H1 (cell line): Measurements from ENCODE around the gene COL25A1. TPM values are rescaled to one million over a fixed set of nuclear protein-coding genes. Genes with fewer than 3 reads are reported as not detected.

Experiments
- CTCF ChIA-PET: fragments of 300-600 bp; sonication (Branson Sonifier 250); formaldehyde crosslinking; loops from one replicate; lab custom pipeline; 2021; ENCODE audit not compliant: partially characterized antibody; lab: Charles Lee
- POLR2A ChIA-PET: fragments of 300-600 bp; sonication (Branson Sonifier 250); formaldehyde crosslinking; loops from one replicate; lab custom pipeline; 2021; ENCODE audit warnings: inconsistent platforms; ENCODE audit not compliant: partially characterized antibody; lab: Charles Lee
- DNase-seq, 2 experiments: peaks; one replicate each; pipeline versions ENCODE4 v3.0.0 to v3.0.0-alpha.2; 2010 to 2022; ENCODE audit warnings: low spot score in 2 of 2, low read depth in 1 of 2, mixed read lengths in 1 of 2
- FAIRE-seq: peaks from 2 replicates; lab custom pipeline; 2011; peaks lifted over from hg19 to GRCh38; lab: Jason Lieb, UNC
- H2AFZ ChIP-seq: 2 replicates; pipeline ENCODE4 v1.8.1; 2012; ENCODE audit warnings: low read length, inconsistent platforms
- H2AK5ac ChIP-seq: 2 replicates; pipeline ENCODE4 v1.6.1; 2013; ENCODE audit warnings: low read depth, low read length
- H2BK120ac ChIP-seq: replicated peaks from 2 replicates; pipeline ENCODE3; 2013; ENCODE audit warnings: low read depth, low read length, inconsistent platforms
- H2BK12ac ChIP-seq: 2 replicates; pipeline ENCODE4 v1.6.1; 2013; ENCODE audit warnings: low read depth, low read length
- H2BK15ac ChIP-seq: 2 replicates; pipeline ENCODE4 v1.6.1; 2013; ENCODE audit warnings: low read length
- H2BK20ac ChIP-seq: 2 replicates; pipeline ENCODE4 v1.6.1; 2013; ENCODE audit warnings: low read length
- H2BK5ac ChIP-seq: 2 replicates; pipeline ENCODE4 v1.6.1; 2013; ENCODE audit warnings: low read depth, low read length
- H3K14ac ChIP-seq: 2 replicates; pipeline ENCODE4 v1.6.1; 2013; ENCODE audit warnings: inconsistent platforms; ENCODE audit not compliant: insufficient read length
- H3K18ac ChIP-seq: 2 replicates; pipeline ENCODE4 v1.6.1; 2013; ENCODE audit warnings: low read length; ENCODE audit errors: extremely low read depth
- H3K23ac ChIP-seq: 2 replicates; pipeline ENCODE4 v1.6.1; 2013; ENCODE audit warnings: inconsistent platforms; ENCODE audit not compliant: insufficient read length
- H3K23me2 ChIP-seq: 2 replicates; pipeline ENCODE4 v1.6.1; 2013; ENCODE audit warnings: low read depth, low read length
- H3K27ac ChIP-seq: 2 replicates; pipeline ENCODE4 v1.6.1; 2011; ENCODE audit warnings: low read depth, low read length, inconsistent platforms
- H3K27me3 ChIP-seq, 4 experiments: replicated peaks in 1 of 4; 1 replicate in 1 of 4; 2 replicates in 3 of 4; pipeline versions ENCODE4 v1.6.1 to v1.8.1; 2011 to 2013; ENCODE audit warnings: low read length in 3 of 4, mild to moderate bottlenecking in 3 of 4, inconsistent platforms in 2 of 4, mixed read lengths in 2 of 4, moderate library complexity in 1 of 4; ENCODE audit not compliant: control insufficient read depth in 3 of 4, insufficient read depth in 3 of 4; ENCODE audit errors: extremely low read depth in 1 of 4
- H3K36me3 ChIP-seq, 4 experiments: 2 replicates each; pipeline versions ENCODE4 v1.6.1 to v1.8.1; 2011 to 2013; ENCODE audit warnings: mild to moderate bottlenecking in 4 of 4, low read length in 3 of 4, moderate library complexity in 2 of 4, control low read depth in 1 of 4, inconsistent platforms in 1 of 4; ENCODE audit not compliant: insufficient read depth in 4 of 4, control insufficient read depth in 2 of 4
- H3K4ac ChIP-seq: replicated peaks from 2 replicates; pipeline ENCODE3; 2013; ENCODE audit warnings: low read length, low read depth, mixed read lengths, inconsistent platforms; ENCODE audit not compliant: insufficient read length
- H3K4me1 ChIP-seq, 4 experiments: replicated peaks in 1 of 4; 1 replicate in 1 of 4; 2 replicates in 3 of 4; pipeline versions ENCODE4 v1.6.1 to v1.8.1; 2011 to 2013; ENCODE audit warnings: low read length in 3 of 4, inconsistent platforms in 2 of 4, mixed read lengths in 1 of 4; ENCODE audit not compliant: insufficient read depth in 4 of 4, control insufficient read depth in 3 of 4
- H3K4me2 ChIP-seq, 2 experiments: 2 replicates each; pipeline versions ENCODE4 v1.6.1 to v1.8.1; 2011 to 2013; ENCODE audit warnings: low read depth in 2 of 2, low read length in 2 of 2, control low read depth in 1 of 2, inconsistent platforms in 1 of 2, mild to moderate bottlenecking in 1 of 2; ENCODE audit not compliant: insufficient read depth in 1 of 2
- H3K4me3 ChIP-seq, 4 experiments: fragments of 200-600, 300-600 bp in 1 of 4; sonication (generic), shearing (Covaris generic), sonication (Bioruptor Twin) in 1 of 4; 2 replicates each; pipeline versions ENCODE4 v1.5.1 to v1.8.1; 2011 to 2016; ENCODE audit warnings: low read length in 4 of 4, low read depth in 3 of 4, control low read depth in 2 of 4, inconsistent platforms in 2 of 4, mild to moderate bottlenecking in 2 of 4, mixed read lengths in 1 of 4, moderate library complexity in 1 of 4; ENCODE audit not compliant: insufficient read depth in 2 of 4; ENCODE audit errors: extremely low read depth in 1 of 4
- H3K56ac ChIP-seq: replicated peaks from 2 replicates; pipeline ENCODE3; 2013; ENCODE audit warnings: low read depth, mild to moderate bottlenecking, mixed read lengths, low read length, inconsistent platforms; ENCODE audit not compliant: insufficient read length
- H3K79me1 ChIP-seq: 2 replicates; pipeline ENCODE4 v1.6.1; 2013; ENCODE audit warnings: low read depth, low read length, control low read depth
- H3K79me2 ChIP-seq, 2 experiments: 2 replicates each; pipeline versions ENCODE4 v1.6.1 to v1.8.1; 2012 to 2013; ENCODE audit warnings: low read length in 2 of 2, mild to moderate bottlenecking in 2 of 2, inconsistent platforms in 1 of 2; ENCODE audit not compliant: insufficient read depth in 2 of 2, control insufficient read depth in 1 of 2
- H3K9ac ChIP-seq, 4 experiments: replicated peaks in 1 of 4; 1 replicate in 1 of 4; 2 replicates in 3 of 4; pipeline versions ENCODE4 v1.6.1 to v1.8.1; 2011 to 2013; ENCODE audit warnings: low read depth in 3 of 4, low read length in 3 of 4, control low read depth in 2 of 4, mild to moderate bottlenecking in 2 of 4, moderate library complexity in 2 of 4, inconsistent platforms in 1 of 4; ENCODE audit errors: extremely low read depth in 1 of 4
- H3K9me3 ChIP-seq, 2 experiments: 2 replicates each; pipeline versions ENCODE4 v1.6.1 to v1.8.1; 2012 to 2013; ENCODE audit warnings: mild to moderate bottlenecking in 2 of 2, moderate library complexity in 2 of 2, control low read depth in 1 of 2, inconsistent platforms in 1 of 2, low read depth in 1 of 2, low read length in 1 of 2, mixed read lengths in 1 of 2; ENCODE audit not compliant: insufficient read depth in 2 of 2
- H4K20me1 ChIP-seq, 2 experiments: replicated peaks in 1 of 2; 2 replicates each; pipeline versions ENCODE3 to v1.8.1; 2011 to 2013; ENCODE audit warnings: inconsistent platforms in 2 of 2, low read length in 2 of 2, mild to moderate bottlenecking in 1 of 2; ENCODE audit not compliant: insufficient read depth in 2 of 2, control insufficient read depth in 1 of 2
- H4K5ac ChIP-seq: 2 replicates; pipeline ENCODE4 v1.6.1; 2013; ENCODE audit warnings: low read length, low read depth, mixed read lengths, inconsistent platforms; ENCODE audit not compliant: insufficient read length
- H4K8ac ChIP-seq: 2 replicates; pipeline ENCODE4 v1.8.0; 2013; ENCODE audit warnings: mild to moderate bottlenecking, moderate library complexity, low read length, inconsistent platforms; ENCODE audit not compliant: insufficient read depth; ENCODE audit errors: extremely low read depth
- H4K91ac ChIP-seq: replicated peaks from 2 replicates; pipeline ENCODE3; 2013; ENCODE audit warnings: low read length, mixed read lengths, inconsistent platforms; ENCODE audit not compliant: insufficient read length
- CBX5 ChIP-seq: fragments of 300-800, 300-1000 bp; sonication (generic); IDR thresholded peaks from 2 replicates; pipeline ENCODE4 v1.7.1; 2016; ENCODE audit warnings: antibody characterized with exemption, low read length, low read depth
- CBX8 ChIP-seq: fragments of 300-800, 300-1000 bp; sonication (generic); IDR thresholded peaks from 2 replicates; pipeline ENCODE4 v1.7.1; 2016; ENCODE audit warnings: low read depth, low read length, borderline replicate concordance
- CREB1 ChIP-seq: IDR thresholded peaks from 2 replicates; pipeline ENCODE4 v1.6.1; 2012; ENCODE audit warnings: inconsistent platforms
- EZH2 ChIP-seq: fragments of 200-600 bp; sonication (generic); IDR thresholded peaks from 2 replicates; pipeline ENCODE4 v1.7.1; 2012; ENCODE audit warnings: low read depth, mild to moderate bottlenecking, moderate library complexity, low read length, inconsistent platforms; ENCODE audit not compliant: severe bottlenecking
- HDAC6 ChIP-seq: IDR thresholded peaks from one replicate; pipeline ENCODE4 v1.7.1; 2012; ENCODE audit warnings: low read depth, mild to moderate bottlenecking, inconsistent platforms, low read length, moderate library complexity
- JUN ChIP-seq: IDR thresholded peaks from 2 replicates; pipeline ENCODE4 v1.6.1; 2011; ENCODE audit warnings: low read depth, mild to moderate bottlenecking, improper control_type of control experiment, low read length
- KDM1A ChIP-seq: fragments of 200-600, 300-600 bp; sonication (generic); IDR thresholded peaks from 2 replicates; pipeline ENCODE4 v1.7.1; 2016; ENCODE audit warnings: mild to moderate bottlenecking, low read length, borderline replicate concordance
- RNF2 ChIP-seq: fragments of 200-900, 300-1000 bp; sonication (generic); IDR thresholded peaks from 2 replicates; pipeline ENCODE4 v1.7.1; 2016; ENCODE audit warnings: borderline replicate concordance, low read depth, mild to moderate bottlenecking, antibody characterized with exemption, low read length; ENCODE audit not compliant: poor library complexity, severe bottlenecking; ENCODE audit errors: missing control alignments
- SP4 ChIP-seq: IDR thresholded peaks from 2 replicates; pipeline ENCODE4 v1.6.1; 2012; ENCODE audit warnings: low read length, inconsistent platforms
- SUZ12 ChIP-seq: fragments of 200-600 bp; sonication (generic); IDR thresholded peaks from 2 replicates; pipeline ENCODE4 v1.6.1; 2012; ENCODE audit warnings: mild to moderate bottlenecking, inconsistent platforms, low read length, moderate library complexity, mixed read lengths
- WGBS, 2 experiments: shearing (Covaris generic) in 1 of 2; methylation state at CpG; one replicate each; pipeline versions ENCODE4 v1.1.6 to v1.1.7; 2013 to 2015; ENCODE audit warnings: low lambda C conversion rate in 2 of 2, mixed read lengths in 2 of 2, inconsistent platforms in 1 of 2, low coverage in 1 of 2, missing lambda C conversion rate in 1 of 2; ENCODE audit not compliant: insufficient replicate concordance in 2 of 2, insufficient coverage in 1 of 2, insufficient read length in 1 of 2; ENCODE audit errors: extremely low coverage in 1 of 2, missing lambda C conversion rate in 1 of 2; 5-methylcytosine and 5-hydroxymethylcytosine counted together
- polyA plus RNA-seq, 7 experiments: library from polyadenylated mRNA; depleted of rRNA in 3 of 7; stranded (reverse) in 5 of 7; unstranded in 2 of 7; fragments of >200 nt in 5 of 7; fragments of 200-250 nt in 2 of 7; gene quantifications; 1 replicate in 5 of 7; 2 replicates in 1 of 7; 4 replicates in 1 of 7; pipeline versions ENCODE4 v1.2.1 to v1.2.3, GENCODE V29; 2011 to 2013; ENCODE audit warnings: missing spikeins in 2 of 7, mixed read lengths in 2 of 7
- total RNA-seq: library from RNA; stranded (reverse); fragmentation: NEBNext Ultra II Directional; extraction: Animal tissue kit (Norgen Biotek cat#: 25700); gene quantifications from 2 replicates; pipeline ENCODE4 v1.2.1, GENCODE V29; 2021
- TF ChIP-seq, protein P1 (sequence below): IDR thresholded peaks from 2 replicates; pipeline ENCODE4 v1.6.1; 2012; ENCODE audit warnings: inconsistent platforms
- TF ChIP-seq, protein P2 (sequence below): IDR thresholded peaks from 2 replicates; pipeline ENCODE4 v1.6.1; 2011; ENCODE audit warnings: low read length, improper control_type of control experiment

The COL25A1 gene
- total and polyA plus RNA-seq, 2 of the 8 experiments (the other 6 are each of a cell fraction or from before 2014, with no cell fraction given), result 1.1 to 8.3 TPM

DNA sequence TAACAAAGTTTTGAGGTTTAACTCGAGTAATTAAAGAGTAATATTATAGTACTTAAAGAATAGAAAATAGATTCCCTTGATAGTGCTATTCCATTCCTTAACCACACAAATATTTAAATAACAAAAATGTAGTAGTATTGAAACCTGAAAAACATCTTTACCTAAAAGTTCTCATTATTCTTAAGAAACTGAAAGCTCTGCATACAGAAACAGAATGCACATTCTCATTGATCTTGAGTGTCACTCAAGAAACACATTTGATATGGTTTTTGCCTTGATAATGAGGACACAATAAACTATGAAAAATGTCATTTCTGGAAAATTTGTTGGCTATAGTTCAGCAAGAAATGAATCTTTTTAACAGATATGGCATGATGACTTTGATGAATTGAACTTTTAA lies 268.5 kb downstream of the COL25A1 start:
- Histone ChIP-seq H3K36me3 (no peaks in the 10 kb centered on the region), H2AK5ac (no peak overlapping the region), H2BK5ac (no peak overlapping the region), H3K9me3 (no peaks in the 10 kb centered on the region), H3K4me1 (no peaks in the 10 kb centered on the region), H3K4me2 (no peak overlapping the region), H3K23me2 (no peaks in the 10 kb centered on the region; the same call in 1 of the 2 replicates), H3K79me2 (no peaks in the 10 kb centered on the region), H4K8ac (no peak overlapping the region), H2AFZ (no peak overlapping the region), H3K79me1 (no peaks in the 10 kb centered on the region), H3K4ac (no peak overlapping the region), H3K14ac (no peak overlapping the region), H4K5ac (no peak overlapping the region), H3K9ac (no peak overlapping the region), H2BK120ac (no peak overlapping the region), H3K23ac (no peak overlapping the region), H3K56ac (no peak overlapping the region), H2BK20ac (no peak overlapping the region), H3K27ac (no peak overlapping the region), H4K91ac (no peak overlapping the region), H3K4me3 (no peak overlapping the region), H2BK12ac (no peak overlapping the region), H3K18ac (no peak overlapping the region), H3K27me3 (no peaks in the 10 kb centered on the region), H4K20me1 (no peaks in the 10 kb centered on the region), H2BK15ac (no peak overlapping the region)
- TF ChIP-seq, protein P1, sequence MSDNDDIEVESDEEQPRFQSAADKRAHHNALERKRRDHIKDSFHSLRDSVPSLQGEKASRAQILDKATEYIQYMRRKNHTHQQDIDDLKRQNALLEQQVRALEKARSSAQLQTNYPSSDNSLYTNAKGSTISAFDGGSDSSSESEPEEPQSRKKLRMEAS, result no peak
- TF ChIP-seq EZH2, result no peak
- no peak for TF ChIP-seq CBX5
- no peak for TF ChIP-seq JUN
- TF ChIP-seq, protein P2, sequence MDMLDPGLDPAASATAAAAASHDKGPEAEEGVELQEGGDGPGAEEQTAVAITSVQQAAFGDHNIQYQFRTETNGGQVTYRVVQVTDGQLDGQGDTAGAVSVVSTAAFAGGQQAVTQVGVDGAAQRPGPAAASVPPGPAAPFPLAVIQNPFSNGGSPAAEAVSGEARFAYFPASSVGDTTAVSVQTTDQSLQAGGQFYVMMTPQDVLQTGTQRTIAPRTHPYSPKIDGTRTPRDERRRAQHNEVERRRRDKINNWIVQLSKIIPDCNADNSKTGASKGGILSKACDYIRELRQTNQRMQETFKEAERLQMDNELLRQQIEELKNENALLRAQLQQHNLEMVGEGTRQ, result no peak
- TF ChIP-seq HDAC6, result no peak
- TF ChIP-seq SP4, result no peak
- no peak for TF ChIP-seq CREB1
- no peak for TF ChIP-seq RNF2
- TF ChIP-seq KDM1A, result no peak
- TF ChIP-seq SUZ12, result no peak
- no peak for TF ChIP-seq CBX8
- DNase-seq (no peak), FAIRE-seq (no peak)
- WGBS, 2 experiments, result 90% methylated on average over 1 of the region's 1 CpG; no CpG with 5 or more reads in 1 of the 2 experiments
- CTCF ChIA-PET, result no interaction called here
- POLR2A ChIA-PET, result no interaction called here
